NCI-H2029 (cell line): Measurements from ENCODE around the gene SEC23A.
"Not testable (repeated sequence)": the region's sequence is repeated elsewhere in the genome, so short reads cannot be mapped to it uniquely, and the experiment has no call there.

ENCODE experiments used
- DNase-seq: peaks from one replicate; lab custom pipeline; 2025; lab: John Stamatoyannopoulos, UW

The SEC23A gene

GRCh38 chr14:39091716-39092115 lies 11.3 kb downstream of the SEC23A start:
- DNase-seq = no peak

GRCh38 chr14:39090548-39091111 lies 12.4 kb downstream of the SEC23A start:
- DNase-seq = no peak

- no peak for DNase-seq
Observed at GRCh38 chr14:39087493-39087892, 15.5 kb downstream of the SEC23A start.

- no peak for DNase-seq
Observed at GRCh38 chr14:39085933-39086332, 17.1 kb downstream of the SEC23A start.

- DNase-seq = no peak
Observed at GRCh38 chr14:39083127-39083526, 19.9 kb downstream of the SEC23A start.

GRCh38 chr14:39080886-39081285 lies 22.1 kb downstream of the SEC23A start:
- no peak for DNase-seq

GRCh38 chr14:39071096-39071495 lies 31.9 kb downstream of the SEC23A start:
- no peak for DNase-seq

- DNase-seq = no peak
Observed at GRCh38 chr14:39069923-39070322, 33.1 kb downstream of the SEC23A start.

- DNase-seq = not testable (repeated sequence)
Observed at GRCh38 chr14:39069169-39069805, 33.7 kb downstream of the SEC23A start.

- DNase-seq = no peak
Observed at GRCh38 chr14:39060818-39061437, 42.1 kb downstream of the SEC23A start.

- DNase-seq = no peak
Observed at GRCh38 chr14:39055786-39056474, 47.1 kb downstream of the SEC23A start.

GRCh38 chr14:39052869-39053454 lies 50.1 kb downstream of the SEC23A start:
- not testable (repeated sequence) for DNase-seq

- no peak for DNase-seq
Observed at GRCh38 chr14:39050389-39050788, 52.6 kb downstream of the SEC23A start.

GRCh38 chr14:39045889-39046288 lies 57.1 kb downstream of the SEC23A start:
- DNase-seq = not testable (repeated sequence)

GRCh38 chr14:39043352-39043943 lies 59.6 kb downstream of the SEC23A start:
- DNase-seq = no peak

GRCh38 chr14:39040529-39040928 lies 62.5 kb downstream of the SEC23A start:
- DNase-seq = no peak

- DNase-seq = no peak
Observed at GRCh38 chr14:39038542-39038941, 64.5 kb downstream of the SEC23A start.

GRCh38 chr14:39036760-39037159 lies 66.3 kb downstream of the SEC23A start:
- no peak for DNase-seq

- no peak for DNase-seq
Observed at GRCh38 chr14:39035336-39035735, 67.7 kb downstream of the SEC23A start.

GRCh38 chr14:39034481-39035296 lies 68.3 kb downstream of the SEC23A start:
- no peak for DNase-seq

GRCh38 chr14:39033371-39033770 lies 69.7 kb downstream of the SEC23A start:
- no peak for DNase-seq
